ENCODE results near the gene PLD1.

Gene PLD1, protein sequence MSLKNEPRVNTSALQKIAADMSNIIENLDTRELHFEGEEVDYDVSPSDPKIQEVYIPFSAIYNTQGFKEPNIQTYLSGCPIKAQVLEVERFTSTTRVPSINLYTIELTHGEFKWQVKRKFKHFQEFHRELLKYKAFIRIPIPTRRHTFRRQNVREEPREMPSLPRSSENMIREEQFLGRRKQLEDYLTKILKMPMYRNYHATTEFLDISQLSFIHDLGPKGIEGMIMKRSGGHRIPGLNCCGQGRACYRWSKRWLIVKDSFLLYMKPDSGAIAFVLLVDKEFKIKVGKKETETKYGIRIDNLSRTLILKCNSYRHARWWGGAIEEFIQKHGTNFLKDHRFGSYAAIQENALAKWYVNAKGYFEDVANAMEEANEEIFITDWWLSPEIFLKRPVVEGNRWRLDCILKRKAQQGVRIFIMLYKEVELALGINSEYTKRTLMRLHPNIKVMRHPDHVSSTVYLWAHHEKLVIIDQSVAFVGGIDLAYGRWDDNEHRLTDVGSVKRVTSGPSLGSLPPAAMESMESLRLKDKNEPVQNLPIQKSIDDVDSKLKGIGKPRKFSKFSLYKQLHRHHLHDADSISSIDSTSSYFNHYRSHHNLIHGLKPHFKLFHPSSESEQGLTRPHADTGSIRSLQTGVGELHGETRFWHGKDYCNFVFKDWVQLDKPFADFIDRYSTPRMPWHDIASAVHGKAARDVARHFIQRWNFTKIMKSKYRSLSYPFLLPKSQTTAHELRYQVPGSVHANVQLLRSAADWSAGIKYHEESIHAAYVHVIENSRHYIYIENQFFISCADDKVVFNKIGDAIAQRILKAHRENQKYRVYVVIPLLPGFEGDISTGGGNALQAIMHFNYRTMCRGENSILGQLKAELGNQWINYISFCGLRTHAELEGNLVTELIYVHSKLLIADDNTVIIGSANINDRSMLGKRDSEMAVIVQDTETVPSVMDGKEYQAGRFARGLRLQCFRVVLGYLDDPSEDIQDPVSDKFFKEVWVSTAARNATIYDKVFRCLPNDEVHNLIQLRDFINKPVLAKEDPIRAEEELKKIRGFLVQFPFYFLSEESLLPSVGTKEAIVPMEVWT

DNA sequence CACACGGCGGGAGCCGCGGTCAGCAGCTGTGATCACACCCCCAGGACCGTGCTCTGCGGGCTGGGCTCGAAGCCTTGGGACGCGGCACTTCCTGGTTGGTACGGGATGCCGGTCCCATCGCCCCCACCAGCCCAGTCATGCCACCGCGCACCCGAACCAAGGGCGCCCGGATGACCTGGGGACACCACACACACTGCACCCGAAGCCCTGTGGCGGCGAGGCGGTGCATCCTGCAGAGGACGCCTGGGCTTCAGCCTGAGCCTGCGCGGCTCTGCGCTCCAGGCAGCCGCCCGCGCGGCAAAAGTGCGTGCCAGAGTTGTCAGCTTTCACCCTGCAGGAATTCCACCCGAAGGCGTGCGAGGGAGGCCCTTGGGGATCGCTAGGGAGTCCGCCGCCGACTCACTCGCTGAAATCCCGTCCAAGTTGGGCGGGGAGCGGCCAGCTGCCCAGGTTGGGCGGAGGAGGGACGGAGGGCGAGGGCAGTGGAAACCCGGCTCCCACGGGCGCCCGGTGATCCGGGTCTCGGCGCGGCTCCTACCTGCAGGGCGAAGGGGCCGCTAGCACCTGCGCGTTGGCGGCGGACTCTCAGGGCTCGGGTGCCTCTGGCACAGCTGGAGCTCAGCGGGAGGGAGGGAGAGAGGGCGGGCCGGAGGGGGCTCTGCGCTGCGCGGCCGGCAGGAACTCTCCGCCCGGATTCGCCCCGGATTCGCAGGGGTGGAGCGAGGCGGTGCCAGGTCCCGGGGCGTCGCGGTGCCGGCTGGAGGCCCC, at the start of gene PLD1:
TSS of gene PLD1 (minus strand) at position 623 of the 768 bp plus-strand sequence. CDS start 72,432 bp downstream, outside the sequence.
- TF ChIP-seq GATA2 (IDR thresholded peaks at IDR 0.05; ENCODE audit: low read depth, low read length), result no peak
- TF ChIP-seq GATA3 (IDR thresholded peaks at IDR 0.05; ENCODE audit: low read depth, low read length), result no peak

DNA sequence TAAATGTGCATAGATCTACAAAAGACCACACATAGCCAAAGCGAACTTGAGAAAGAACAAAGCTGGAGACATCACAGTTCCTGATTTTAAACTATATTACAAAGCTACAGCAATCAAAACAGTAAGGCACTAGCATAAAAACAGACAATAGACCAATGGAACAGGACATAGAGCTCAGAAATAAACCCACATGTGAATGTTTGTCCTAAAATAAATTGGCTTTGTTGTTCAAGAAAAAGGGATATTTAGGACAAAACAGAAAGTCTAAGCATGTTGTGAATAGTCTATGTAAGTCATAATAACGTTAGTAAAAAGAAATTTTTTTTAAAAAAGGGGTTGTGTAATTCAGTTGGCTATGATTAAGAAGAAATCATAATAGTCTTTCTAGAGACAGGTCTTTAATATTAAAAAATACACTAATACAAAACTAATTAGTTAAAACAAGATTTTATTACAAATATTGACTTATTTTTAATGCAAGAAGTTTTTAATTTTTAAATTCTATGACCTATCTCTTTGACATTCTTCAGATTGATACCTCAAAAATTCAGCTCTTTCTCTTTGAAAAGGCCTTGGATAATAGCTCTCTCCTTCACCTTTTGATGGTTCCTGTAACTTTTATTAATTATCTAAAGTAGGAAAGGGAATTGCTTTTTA, 44.5 kb upstream of the PLD1 start:
- TF ChIP-seq GATA3 (IDR thresholded peaks at IDR 0.05; ENCODE audit: low read depth, low read length) (no peak), GATA2 (IDR thresholded peaks at IDR 0.05; ENCODE audit: low read depth, low read length) (no peak)

DNA sequence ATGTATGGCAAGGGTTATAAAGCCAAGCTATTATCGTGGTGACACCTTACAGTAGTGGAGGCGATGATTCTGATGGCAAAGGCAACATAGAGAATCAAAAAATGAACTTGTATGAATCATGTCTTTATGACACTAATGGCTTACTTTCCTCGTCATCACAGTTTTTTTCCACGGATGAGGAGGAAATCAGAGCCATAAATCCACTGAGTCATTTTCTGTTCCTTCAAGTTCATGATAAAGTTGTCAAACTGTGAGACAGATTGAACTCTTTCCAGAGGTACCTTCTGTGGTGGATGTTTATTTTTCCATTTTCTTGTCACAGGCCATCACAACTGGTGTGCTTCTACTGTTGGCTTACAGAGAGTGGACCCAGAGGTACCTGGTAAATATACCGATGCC, 41.4 kb upstream of the PLD1 start:
- TF ChIP-seq GATA2 (IDR thresholded peaks at IDR 0.05; ENCODE audit: low read depth, low read length) (no peak), GATA3 (IDR thresholded peaks at IDR 0.05; ENCODE audit: low read depth, low read length) (no peak)

DNA sequence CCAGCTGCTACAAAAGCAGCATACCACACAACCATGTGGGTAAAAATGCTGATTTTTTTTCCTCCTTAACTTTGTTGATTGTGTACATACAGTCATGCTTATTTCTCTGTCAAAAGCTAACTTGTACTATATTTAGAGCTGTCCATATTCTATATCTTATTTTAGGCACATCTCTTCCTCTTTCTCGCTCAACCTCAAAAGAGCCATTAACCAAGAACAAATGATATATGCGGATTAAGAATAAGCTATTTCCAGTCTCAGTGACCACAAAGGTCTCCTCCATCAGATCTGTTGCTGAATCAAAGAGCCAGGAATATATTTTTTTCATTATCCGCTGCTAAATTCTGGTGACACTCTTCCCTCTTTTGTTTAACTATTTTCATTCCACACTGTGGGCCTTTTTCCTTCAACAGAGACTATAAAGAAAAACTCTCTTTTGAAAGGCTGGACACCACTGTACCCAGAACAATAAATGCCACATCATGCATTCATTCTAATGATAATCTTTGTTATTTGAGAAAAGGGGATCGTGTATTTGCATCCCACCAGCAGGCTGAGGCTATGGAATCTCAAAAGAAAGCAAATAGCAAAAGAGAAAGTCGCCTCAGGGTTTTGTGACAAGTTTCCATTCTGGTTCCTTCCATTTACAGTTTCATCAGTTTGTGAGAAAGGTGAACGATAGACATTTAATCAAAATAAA, 40.8 kb upstream of the PLD1 start:
- TF ChIP-seq GATA3 (IDR thresholded peaks at IDR 0.05; ENCODE audit: low read depth, low read length) (no peak), GATA2 (IDR thresholded peaks at IDR 0.05; ENCODE audit: low read depth, low read length) (no peak)

DNA sequence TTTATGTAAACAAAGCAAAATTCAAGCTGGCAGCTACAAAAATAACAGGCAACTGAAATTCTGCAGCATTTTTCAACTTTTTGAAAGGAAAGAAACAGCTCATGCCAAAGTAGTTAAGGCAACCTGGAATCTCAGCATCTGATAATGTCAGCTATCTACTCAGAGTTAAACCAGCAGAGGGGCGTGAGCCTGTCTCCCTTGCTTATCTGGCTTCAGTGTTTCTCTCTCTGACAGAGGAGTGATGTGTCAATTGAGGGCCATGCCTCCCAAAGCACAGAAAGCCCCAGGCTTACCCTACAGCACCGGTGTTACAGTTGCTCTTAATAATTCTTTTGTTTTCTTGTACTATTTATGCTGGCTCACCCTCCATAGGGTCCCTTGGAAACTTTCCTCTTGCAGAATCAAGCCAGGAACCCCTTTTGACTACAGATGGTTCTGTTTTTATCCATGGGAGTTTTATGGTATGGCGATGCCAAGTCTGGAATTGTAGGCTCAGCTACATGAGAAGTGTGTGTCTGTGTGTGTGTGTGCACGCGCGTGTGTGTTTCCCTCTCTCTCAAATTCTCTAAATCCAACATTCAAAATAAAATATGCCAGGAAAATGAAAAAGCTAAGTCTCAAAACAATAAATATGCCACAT, 40.2 kb upstream of the PLD1 start:
- TF ChIP-seq GATA2 (IDR thresholded peaks at IDR 0.05; ENCODE audit: low read depth, low read length) (no peak), GATA3 (IDR thresholded peaks at IDR 0.05; ENCODE audit: low read depth, low read length) (no peak)

DNA sequence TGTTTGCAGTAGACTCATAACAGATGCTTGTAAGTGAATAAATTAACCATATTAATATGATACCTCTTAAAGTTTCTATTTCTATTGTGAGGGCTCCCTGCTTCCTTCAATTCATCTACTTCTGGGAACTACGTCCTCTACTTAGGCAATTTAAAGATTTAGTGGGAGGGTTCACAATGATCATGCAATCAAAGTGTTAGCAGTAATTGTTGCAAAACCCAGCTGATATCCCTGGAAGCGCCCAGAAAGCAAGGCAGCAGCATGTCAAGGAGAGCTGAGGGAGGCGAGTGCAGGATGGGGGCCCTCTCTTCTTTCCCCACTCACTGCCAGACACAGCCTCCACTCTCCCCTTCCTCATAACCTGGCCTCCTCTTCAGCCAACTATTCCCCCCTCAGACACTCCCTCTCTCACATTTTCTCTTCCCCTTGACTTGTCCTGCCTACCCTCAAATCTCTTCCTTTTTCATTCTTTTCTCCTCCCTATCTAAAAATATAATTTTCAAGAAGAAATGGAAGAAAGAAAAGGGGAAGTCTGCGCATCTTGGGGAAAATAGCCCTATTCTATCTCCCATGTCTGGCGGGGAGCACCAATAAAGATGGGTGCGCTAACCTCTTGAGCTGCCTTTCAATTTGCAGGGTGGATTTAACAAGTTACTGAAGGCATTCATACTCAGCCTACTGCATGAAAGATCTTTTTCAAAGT, 39.5 kb upstream of the PLD1 start:
- TF ChIP-seq GATA2 (IDR thresholded peaks at IDR 0.05; ENCODE audit: low read depth, low read length) (no peak), GATA3 (IDR thresholded peaks at IDR 0.05; ENCODE audit: low read depth, low read length) (no peak)

DNA sequence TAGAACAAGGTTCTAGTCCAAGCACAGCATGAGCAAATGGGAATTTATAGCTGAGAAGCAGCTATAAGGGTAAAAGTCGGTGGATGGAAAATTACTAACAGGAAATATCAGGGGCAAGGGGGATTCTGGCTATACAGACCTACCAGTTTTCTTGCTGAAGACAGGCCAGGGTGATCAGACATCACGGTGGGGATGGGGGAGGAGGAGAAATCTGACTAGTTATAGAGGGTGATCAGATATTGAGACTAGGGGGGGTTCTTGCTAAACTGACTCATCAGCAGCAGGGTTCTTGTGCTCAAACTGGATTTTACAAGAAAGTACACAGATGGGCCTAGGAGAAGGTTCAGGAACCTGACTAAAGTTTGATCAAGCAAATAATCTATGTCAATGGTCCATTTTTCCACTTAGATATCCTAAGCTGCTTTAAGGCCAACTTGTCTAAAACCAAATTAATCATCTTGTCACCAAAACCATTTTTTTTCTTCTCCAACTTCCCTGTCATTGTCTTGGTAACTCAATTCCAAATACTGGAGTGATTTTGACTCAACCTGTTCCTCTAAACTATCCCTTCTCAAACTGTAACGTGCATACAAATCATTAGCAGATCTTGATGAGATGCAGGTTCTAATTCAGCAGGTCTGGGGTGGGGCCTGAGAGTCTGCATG, 37.4 kb upstream of the PLD1 start:
- TF ChIP-seq GATA3 (IDR thresholded peaks at IDR 0.05; ENCODE audit: low read depth, low read length), result no peak
- TF ChIP-seq GATA2 (IDR thresholded peaks at IDR 0.05; ENCODE audit: low read depth, low read length), result no peak

DNA sequence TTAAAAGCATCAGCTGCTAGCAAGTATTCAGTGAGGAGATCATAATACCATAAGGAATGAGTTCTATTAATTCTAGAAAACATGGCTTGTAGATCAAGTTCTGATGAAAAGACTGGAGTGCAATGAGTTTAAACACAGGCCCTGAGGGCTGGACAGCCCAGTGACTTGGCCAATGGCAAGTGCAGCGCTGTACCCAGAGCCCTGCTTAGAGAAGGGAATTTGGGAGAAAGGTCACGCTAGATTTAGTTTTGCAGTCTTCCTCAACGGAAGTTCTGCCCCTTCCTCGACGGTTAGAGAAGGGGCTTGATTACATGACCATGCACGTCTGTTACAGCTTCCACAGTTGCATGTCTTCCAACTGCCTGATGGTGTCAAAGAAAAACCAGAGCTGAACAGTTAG, 36.9 kb upstream of the PLD1 start:
- TF ChIP-seq GATA2 (IDR thresholded peaks at IDR 0.05; ENCODE audit: low read depth, low read length) (no peak), GATA3 (IDR thresholded peaks at IDR 0.05; ENCODE audit: low read depth, low read length) (no peak)

DNA sequence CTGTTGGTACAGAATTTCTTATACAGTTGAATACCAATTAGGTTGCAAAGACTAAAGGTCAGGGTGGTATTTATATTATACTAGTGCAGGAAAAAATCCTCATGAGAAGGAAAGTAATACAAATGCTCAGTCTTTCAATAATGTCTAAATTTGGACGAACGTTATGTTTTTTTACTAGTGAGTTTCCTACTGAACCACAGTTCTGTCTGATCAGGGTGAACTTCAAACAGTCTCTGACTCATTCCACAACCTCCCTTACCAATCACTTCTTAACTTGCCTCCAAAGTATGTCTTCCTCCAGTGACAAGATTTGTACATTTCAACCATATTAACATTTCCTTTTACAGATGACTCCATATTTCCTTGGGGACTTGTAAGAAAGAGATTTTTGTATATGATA, 36.3 kb upstream of the PLD1 start:
- TF ChIP-seq GATA3 (IDR thresholded peaks at IDR 0.05; ENCODE audit: low read depth, low read length), result no peak
- no peak for TF ChIP-seq GATA2 (IDR thresholded peaks at IDR 0.05; ENCODE audit: low read depth, low read length)

DNA sequence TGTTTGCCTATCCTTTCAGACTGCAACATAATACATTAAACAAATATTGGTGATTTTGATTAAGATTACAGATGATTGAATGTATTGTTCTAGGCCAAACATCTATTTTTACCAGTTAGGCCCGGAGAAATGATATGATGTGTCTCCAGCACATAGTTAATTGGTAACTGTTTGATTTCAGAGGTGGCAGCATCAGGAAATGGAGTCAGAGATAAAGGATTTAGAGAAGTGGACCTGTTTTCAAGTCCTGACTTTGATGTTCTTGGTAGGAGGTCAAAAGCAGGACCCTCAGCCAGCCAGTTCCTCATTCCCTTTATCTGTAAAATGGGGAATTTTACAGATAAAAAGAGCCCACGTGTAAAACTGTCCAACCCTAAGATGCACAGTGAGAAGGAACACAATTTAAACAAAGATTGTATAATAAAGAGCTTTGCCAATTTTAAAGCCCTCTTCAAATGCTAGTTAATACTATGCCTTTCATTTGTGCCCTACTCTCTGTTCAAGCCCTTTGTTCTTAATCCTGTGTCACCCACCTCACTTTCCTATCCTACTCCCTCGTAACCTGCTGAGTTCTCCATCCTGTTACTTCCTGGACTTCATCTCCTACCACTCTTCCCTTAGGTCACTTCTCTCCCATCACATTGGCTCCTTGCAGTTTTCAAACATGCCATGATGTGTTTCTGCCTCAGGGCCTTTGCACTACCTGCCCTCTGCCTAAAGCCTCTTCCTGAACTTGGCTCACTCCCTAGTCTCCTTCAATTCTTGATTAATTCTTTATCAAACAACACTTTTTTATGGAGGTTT, 35.4 kb upstream of the PLD1 start:
- TF ChIP-seq GATA2 (IDR thresholded peaks at IDR 0.05; ENCODE audit: low read depth, low read length), result no peak
- TF ChIP-seq GATA3 (IDR thresholded peaks at IDR 0.05; ENCODE audit: low read depth, low read length), result no peak
